Activated naive CD4-positive, alpha-beta T cell treated with Interleukin-2 at 50 U/mL for 16 hours (primary cell): ENCODE data around the gene PLCXD3.
"Not testable (repeated sequence)": the region's sequence is repeated elsewhere in the genome, so short reads cannot be mapped to it uniquely, and the experiment has no call there.

Experiments used
- DNase-seq: peaks from one replicate; pipeline ENCODE4 v3.0.0-alpha.2; 2020

PLCXD3 gene, protein sequence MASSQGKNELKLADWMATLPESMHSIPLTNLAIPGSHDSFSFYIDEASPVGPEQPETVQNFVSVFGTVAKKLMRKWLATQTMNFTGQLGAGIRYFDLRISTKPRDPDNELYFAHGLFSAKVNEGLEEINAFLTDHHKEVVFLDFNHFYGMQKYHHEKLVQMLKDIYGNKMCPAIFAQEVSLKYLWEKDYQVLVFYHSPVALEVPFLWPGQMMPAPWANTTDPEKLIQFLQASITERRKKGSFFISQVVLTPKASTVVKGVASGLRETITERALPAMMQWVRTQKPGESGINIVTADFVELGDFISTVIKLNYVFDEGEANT

DNA sequence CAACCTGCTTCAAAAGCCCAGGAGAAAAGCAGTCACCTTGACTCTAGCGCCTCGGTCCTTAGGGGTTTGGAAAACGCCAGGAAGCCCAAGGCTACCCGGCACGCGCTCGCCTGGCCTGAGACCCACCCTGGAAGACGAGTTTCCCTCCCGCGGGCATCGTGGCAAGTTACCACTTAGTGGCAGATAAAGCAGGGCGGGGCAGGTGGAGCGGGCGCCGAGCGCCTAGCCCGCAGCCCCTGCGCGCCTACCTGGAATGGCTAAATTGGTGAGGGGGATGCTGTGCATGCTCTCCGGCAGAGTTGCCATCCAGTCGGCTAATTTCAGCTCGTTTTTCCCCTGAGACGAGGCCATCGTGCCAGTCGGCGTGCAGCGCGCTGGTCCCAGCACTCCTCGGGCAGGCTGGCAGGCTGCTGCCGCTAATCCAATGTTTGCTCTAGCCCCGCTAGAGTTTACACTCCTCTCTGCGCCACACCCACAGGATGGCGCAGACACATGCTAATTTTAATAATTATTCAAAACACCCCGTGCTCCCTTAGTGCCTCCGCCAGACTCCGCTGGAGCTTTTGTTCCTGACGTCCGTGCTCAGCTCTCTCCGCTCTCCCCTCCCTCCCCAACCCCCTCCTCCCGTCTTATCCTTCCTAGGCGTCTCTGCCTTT is at the start of gene PLCXD3:
Gene PLCXD3, minus strand, starts transcription at position 426 of the 656 bp plus-strand sequence. Its CDS starts 75 bp downstream, at position 351.
- DNase-seq = no peak

DNA sequence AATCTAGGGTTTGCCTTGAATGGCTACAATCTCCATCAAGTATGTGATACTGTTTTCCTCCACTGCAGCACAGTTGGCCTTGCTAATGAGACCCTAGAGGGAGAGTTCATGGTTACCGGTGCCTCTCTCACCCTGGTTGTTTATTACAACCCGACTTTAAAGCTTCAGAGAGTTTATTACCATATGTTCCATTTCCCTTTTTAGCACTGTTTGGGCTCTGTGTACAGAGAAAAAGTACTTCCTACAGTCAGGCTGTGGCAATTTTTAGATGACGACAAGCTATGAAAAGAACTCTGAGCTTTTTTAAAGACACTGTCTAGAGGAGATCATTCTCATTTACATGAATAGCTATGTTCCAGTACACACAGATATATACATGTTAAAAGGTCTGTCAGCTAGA is 48.8 kb upstream of the PLCXD3 start:
- no peak for DNase-seq

DNA sequence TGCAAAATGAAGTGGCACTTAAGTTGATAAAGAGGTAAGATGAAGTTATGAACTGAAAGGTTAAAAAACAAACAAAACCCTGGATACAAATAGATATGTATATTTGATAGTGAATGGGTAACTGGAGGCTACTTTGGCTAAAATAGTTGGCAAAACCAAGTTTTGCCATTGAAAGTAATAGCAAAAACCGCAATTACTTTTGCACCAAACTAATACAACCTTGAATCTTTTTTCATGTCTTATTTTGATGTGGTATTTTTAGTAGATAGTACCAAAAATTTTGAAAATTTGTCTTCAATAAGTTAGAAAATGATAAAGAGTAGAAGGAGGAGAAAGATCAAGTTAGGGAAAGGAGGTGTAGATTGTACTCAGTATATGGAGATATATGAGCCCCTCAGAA is 47.9 kb upstream of the PLCXD3 start:
- no peak for DNase-seq

DNA sequence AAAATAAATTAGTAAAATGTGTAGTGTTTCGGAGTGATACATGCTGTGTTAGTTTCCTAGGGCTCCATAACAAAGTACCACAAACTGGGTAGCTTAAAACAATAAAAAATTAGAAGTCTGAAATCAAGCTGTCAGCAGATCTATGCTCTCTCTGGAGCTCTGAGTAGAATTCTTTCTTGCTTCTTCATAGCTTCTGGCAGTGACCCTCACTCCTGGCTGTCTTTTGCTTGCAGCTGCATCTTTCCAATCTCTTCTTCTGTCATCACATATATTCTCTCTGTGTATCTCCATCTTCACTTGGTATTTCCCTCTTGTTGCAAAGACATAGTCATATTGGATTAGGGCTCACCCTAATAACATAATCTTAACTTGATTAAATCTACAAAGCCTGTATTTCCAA is 37.6 kb upstream of the PLCXD3 start:
- DNase-seq = no peak

DNA sequence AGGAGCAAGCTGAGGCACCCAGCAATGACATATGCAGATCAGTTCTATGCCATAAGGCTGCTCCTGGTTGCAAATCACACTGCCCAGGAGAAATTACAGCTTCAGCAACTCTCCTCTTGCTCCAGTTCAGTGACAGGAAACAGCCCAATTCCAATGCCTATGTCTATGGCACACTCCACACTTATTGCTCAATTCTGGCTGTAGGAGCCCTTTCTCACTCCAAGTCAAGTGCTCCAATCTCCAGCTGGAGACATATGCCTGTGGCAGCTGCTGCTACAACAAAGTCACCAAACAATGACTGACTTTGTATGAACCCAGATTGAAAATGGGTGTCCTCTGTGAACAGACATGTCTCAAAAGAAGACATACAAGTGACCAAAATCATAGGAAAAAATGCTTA is 31.8 kb upstream of the PLCXD3 start:
- no peak for DNase-seq

DNA sequence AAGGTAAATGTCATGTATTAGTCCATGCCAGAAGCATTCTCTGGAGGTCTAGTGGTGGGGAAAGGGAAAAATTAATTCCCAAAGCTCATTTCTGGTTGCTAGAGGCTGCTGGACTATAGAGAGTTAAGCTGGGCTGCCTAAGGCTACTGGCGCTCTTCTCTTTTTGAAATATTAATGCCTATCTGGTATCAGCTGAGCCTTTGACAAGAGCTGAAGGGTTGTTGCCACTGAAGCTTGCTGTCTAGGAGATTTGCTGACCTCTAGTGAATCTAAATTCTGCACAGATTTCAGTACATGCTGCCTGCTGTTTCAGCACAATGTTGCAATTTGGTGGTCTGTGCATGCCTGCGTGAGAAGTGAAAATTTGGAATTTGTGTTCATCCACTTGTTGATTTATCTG is 29.1 kb upstream of the PLCXD3 start:
- DNase-seq = no peak

DNA sequence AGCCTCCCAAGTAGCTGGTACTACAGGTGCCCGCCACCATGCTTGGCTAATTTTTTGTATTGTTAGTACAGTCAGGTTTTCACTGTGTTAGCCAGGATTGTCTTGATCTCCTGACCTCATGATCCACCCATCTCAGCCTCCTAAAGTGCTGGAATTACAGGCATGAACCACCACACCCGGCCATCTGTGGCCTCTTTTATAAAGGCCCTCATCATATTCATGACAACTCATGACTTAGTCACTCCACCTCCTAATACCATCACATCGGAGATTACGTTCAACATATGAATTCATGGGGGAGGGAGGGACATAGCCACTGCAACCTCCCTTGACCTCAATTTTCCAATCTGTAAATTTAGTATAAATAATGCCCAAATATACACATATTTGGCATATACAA is 27.2 kb upstream of the PLCXD3 start:
- no peak for DNase-seq

DNA sequence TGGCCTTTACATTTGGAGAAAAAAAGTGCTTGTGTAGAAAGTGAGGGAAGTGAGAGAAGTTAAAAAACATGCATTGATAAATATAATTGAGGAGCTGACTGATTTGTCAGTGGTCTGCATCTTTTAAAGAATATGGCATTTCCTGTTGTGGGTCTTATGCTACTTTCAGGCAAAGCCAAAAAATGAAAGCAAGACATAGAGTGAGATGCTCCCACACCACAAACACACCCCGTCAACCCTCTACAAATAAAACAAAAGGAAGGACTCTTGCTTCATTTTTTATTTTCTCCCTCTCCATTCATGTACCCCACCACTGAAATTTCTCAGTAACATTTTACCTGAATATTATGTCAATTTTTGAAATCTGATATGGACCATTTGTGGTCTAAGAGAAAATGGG is 22.1 kb upstream of the PLCXD3 start:
- DNase-seq = no peak

DNA sequence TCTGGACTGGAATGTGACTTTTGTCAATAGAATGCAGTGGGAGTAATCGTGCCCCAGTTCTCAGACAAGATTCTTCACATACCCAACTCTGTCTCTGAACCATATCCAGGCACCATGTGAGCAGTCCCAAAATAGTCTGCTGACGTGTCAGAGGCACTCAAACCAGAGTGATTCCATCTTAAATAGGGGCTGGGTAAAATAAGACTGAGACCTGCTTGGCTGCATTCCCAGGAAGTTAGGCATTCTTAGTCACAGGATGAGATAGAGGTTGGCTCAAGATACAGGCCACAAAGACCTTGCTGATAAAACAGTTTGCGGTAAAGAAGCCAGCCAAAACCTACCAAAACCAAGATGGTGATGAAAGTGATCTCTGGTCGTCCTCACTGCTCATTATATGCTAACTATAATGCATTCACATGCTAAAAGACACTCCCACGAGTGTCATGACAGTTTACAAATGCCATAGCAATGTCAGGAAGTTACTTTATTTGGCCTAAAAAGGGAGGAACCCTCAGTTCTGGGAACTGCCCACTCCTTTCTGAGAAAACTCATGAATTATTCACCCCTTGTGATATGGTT is 16.9 kb upstream of the PLCXD3 start:
- no peak for DNase-seq

DNA sequence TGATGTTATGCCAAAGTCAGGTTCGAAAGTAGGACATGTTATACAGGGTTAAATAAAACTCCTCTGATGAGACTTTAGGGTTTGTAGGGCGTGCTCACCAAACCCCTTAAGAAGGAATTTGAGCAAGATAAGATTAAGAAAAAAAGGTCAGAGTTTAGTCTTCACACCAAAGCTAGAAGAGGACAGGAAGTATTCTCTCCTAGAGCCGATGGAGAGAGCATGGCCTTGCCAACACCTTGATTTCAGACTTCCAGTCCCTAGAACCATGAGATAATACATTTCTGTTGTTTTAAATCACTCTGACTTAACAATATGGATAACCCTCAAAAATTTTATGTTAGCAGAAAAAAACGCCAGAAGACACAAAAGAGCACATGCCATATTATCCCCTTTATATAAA is 16.3 kb upstream of the PLCXD3 start:
- DNase-seq = no peak

DNA sequence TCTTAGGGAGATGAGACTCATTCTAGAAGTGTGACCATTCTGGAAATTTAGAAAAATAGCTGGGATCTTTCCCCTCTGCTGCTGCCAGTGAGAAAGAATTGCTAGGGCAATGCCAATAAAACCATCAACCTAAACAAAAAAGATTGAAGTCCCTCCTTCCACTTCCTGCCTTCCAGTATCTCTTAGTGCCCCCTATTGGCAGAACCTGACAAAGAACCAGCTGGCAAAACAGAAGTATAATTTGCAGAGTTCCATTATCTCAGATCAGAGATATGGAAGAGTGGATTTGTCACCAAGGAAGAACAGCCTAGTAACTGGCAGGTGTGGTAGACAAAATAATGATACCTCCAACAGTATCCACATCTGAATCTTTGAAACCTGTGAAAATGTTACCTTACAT is 13.8 kb upstream of the PLCXD3 start:
- no peak for DNase-seq

DNA sequence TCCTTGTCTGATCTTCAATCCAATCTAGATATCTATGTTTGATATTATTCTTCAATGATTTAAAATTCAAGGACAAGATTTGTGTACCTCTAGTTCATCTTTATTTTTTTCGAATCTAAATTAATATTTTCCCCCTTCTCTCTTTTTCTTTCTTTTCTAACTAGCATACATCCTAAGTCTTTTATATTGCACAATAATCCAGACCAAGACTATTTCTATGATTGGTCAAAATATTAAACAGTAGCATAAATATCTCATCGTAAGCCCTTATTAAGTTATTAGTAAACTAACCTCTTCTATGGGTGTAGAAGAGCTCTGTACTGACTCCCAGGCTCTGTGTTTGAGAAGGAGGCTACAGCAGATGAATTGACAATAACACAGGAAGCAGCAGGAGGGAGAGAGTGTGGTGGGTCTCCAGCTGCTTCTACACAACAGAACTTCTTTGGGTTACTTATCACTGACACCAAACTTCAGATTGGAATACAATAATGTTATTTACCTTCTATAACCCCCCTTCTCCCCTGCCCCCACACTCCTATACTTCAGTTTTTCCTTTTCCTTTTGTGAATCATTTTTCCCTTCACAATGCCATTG is 11.9 kb upstream of the PLCXD3 start:
- no peak for DNase-seq

DNA sequence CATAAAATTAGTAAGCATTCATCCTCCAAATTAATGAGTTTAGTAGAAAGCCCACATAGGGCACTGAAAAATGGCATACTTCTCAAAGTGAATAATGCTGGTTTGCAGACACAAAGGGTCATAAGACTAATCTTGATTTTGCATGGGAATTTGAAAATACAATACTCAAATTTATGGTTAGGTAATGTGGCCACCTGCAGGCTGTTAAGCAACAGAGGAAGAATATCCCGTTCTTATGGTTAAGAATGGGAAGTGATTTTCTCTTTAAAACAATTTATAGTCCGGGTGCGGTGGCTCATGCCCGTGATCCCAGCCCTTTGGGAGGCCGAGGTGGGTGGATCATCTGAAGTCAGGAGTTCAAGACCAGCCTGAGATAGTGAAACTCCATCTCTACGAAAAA is 9.4 kb upstream of the PLCXD3 start:
- DNase-seq = no peak

DNA sequence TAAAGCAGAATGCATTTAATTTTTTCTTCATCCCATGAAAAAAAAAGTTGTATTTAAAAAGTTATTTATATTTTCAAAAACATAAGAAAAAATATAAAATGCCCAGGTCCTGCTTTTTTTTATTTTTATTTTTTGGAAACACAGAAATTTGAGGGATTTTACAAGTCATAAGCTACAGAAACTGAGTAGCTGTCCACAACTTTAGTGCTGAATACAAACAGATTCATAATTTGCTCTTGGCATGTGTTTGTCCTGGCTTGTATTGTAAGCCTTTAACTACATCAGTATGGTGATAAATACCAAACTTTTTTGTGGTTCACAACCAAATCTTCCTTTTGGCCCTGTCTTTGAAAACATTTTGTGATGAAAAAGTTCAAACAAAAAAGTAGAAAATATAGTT is 7.5 kb upstream of the PLCXD3 start:
- no peak for DNase-seq

DNA sequence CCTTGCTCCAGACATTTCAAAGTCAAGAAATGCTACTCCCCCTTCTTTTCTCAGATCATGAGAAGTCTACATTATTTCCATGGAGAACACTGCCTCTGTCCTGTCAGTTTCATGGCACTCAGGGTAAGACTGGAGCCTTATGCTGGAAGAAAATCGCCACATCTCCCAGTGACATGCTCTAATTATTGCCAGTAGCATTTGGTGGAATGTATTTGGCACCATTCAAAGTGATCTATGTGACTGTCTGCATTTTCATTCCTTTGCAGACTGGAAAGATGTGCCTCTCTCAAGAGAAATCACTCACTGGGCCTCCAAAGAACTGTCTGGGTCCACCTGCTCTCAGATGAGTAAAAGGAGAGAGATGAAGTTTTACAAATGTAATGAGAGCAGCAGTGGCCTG is 840 bp upstream of the PLCXD3 start:
- no peak for DNase-seq

DNA sequence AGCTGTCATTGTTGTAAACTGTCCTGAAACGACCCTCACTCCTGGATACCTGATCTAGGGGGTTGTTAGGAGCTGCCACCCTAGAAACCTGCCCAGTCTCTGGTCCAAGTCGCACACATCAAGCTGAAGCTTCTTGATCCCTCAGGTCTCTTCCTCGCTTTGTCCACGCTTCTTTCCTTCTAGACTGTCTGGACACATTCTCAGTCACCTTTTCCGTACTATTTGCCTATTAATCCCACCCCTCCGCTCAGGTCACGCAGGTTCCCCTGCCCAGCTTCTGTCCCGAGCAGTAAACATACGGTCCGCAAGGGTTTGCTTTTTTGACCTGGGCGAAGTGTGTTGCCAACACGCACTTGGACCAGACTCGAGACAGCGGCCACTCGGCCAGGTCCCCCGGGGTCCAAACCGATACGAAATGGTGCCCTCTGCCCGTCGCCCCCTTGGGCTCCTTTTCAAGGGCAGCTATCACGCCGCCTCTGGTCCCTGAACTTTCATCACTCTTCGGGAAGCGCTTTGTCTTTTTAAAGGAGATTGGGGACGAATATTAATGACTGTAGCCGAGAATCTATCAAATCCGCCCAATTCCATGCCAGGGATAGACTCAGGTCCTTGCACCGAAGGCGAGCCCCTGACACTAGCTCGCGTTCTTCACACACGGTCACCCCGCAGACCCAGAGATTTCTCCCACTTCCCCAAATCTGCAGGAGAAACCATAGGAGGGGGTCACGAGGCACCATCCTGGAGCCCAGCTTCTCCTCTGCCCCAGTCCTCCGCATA is 814 bp downstream of the PLCXD3 start:
- no peak for DNase-seq

DNA sequence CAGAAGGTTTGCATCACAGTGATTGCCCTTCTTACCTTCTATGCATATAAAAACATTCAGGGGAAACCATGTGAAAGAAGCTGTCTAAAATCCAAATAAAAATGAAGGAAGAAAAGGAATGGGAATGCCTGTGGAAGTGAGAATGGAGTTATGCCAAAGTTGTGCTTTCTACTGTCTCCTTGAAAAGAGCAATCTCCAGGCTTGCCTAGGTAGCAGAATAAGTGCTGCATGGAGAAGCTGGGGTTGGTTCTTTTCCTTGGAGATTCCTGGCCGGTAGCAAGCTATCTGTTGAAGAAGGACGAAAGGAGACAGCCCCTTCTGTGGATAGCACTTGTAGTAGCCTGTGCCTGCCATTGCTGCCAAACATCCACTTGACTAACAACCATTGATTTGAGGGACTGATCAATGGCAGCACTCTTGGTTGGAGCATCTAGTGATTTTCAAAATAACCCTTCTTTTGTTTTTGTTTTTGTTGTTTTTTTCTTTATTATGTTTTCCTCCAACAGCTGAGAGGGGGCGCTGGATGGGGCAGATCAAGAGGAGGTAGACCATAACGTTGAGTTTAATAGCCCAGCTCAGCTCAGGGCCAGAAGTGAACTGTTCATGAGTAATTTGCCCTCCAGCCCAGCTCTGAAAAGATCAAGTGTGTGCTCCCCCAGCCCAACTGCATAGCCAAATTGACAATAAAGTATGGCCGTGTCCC is 1.6 kb downstream of the PLCXD3 start:
- DNase-seq = no peak

DNA sequence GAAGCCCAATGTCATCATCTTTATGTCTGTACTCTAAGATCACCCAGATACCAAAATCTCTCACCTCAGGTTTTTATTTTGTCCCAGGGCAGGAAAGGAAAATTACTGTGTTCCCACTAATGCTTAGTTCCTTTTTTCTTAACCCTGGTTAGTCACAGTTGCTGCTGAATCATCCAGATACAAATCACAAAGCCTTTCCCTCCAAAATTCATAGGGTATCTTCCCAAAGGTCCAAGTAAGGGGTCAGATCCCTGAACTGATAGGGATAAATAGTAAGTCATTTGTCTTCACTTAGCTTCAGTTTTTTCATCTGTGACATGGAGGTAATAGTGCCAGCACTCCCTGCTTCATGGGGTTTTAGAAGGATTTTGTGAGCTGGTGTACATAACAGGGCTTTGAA is 2.2 kb downstream of the PLCXD3 start:
- DNase-seq = no peak

DNA sequence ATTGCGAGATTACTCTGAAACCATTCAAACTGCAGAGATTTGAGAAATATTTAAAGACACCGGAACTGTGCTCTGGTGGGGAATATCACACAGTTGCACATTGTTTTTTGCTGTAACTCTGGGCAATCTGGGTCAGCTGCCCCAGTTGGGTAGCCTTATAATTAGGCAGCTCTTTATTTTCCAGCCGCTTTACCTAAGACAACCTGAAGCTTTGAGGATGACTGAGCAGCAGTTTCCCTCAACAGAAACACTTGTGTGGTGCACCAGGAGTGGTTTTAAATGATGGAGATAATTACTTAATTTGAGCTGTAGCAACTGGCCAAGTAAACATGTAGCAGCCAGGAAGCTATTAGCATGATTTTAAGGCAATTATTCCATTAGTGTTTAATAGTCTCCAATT is 2.9 kb downstream of the PLCXD3 start:
- DNase-seq = no peak

DNA sequence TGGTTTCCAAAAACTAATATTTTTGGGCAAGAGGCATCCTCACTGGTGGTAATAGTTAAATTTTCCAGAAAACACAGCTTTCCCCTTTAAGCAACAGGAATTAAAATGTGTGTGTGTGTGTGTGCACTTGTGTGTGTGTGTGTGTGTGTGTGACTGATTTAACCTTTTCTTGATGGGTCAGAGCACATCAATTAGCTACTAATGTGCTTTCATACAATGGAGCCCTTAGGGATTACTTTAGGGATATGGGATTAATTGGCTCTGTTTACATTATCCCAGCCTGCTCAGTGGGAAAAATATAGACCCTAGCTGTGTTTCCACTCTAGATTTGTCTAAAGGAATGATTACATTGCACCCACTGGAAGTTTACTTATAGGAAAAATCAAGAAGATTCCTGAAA is 6.5 kb downstream of the PLCXD3 start:
- no peak for DNase-seq

DNA sequence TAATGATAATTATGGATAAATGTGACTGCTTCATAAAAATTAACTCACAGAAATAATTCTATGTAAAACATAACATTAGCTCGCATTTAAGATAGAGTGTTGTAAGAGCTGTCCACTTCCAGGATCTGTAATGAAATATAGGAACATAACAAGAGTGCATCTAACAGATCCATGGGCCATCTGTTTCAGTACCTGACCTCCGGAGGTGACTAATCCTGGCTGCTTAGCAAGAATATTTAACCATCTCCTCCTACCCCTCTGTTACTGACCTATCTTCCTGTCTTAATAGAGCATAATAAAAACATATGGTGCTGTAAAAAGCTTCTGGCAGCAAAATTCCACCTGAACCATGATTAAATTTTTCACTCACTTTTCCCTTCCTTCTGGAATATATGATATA is 7.1 kb downstream of the PLCXD3 start:
- no peak for DNase-seq

DNA sequence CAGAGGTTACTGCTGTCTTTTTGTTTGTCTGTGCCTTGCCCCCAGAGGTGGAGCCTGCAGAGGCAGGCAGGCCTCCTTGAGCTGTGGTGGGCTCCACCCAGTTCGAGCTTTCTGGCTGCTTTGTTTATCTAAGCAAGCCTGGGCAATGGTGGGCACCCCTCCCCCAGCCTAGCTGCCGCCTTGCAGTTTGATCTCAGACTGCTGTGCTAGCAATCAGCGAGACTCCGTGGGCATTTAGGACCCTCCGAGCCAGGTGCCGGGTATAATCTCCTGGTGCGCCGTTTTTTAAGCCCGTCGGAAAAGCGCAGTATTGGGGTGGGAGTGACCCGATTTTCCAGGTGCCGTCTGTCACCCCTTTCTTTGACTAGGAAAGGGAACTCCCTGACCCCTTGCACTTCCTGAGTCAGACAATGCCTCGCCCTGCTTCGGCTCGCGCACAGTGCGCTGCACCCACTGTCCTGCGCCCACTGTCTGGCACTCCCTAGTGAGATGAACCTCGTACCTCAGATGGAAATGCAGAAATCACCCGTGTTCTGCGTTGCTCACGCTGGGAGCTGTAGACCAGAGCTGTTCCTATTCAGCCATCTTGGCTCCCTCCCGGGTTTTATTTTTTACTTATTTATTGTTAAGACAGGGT is 16.8 kb downstream of the PLCXD3 start:
- not testable (repeated sequence) for DNase-seq
